ENCODE data around the gene ALG1.
"Not testable (repeated sequence)": the region's sequence is repeated elsewhere in the genome, so short reads cannot be mapped to it uniquely, and the experiment has no call there.

DNA sequence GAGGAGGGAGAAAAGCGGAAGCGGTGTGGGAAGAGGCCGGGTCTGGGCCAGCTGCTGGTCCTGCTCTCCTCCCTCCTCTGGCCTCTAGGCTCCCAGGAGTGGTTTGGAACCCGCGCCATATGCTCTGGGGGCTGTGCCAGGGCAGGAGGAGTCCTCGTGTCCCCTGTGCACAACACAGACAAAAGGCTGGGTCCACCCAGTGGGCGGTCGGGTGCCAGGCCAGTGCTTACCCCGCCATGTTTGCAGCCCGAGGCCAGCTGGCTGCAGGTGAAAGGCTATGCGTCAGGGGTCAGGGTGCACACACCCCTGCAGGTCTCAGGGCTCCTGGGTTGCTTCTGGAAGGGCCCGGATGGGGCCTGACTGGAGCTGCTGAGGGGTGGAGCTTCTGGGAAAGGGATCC, 8.8 kb downstream of the ALG1 start:
- TF ChIP-seq, protein P1, sequence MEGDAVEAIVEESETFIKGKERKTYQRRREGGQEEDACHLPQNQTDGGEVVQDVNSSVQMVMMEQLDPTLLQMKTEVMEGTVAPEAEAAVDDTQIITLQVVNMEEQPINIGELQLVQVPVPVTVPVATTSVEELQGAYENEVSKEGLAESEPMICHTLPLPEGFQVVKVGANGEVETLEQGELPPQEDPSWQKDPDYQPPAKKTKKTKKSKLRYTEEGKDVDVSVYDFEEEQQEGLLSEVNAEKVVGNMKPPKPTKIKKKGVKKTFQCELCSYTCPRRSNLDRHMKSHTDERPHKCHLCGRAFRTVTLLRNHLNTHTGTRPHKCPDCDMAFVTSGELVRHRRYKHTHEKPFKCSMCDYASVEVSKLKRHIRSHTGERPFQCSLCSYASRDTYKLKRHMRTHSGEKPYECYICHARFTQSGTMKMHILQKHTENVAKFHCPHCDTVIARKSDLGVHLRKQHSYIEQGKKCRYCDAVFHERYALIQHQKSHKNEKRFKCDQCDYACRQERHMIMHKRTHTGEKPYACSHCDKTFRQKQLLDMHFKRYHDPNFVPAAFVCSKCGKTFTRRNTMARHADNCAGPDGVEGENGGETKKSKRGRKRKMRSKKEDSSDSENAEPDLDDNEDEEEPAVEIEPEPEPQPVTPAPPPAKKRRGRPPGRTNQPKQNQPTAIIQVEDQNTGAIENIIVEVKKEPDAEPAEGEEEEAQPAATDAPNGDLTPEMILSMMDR (IDR thresholded peaks at IDR 0.05; ENCODE audit: insufficient read depth, low read depth, low read length): not testable (repeated sequence)
- not testable (repeated sequence) for TF ChIP-seq EZH2 (IDR thresholded peaks at IDR 0.05; ENCODE audit: insufficient read depth, low read length)

Data from astrocyte (in vitro differentiated cells and primary cell).